GM19238 (cell line): ENCODE results near the gene SERPINA3.

ENCODE experiments used
- DNase-seq: peaks from one replicate; pipeline ENCODE4 v3.0.0; 2011; ENCODE audit warnings: low spot score; ENCODE audit not compliant: insufficient read length

The SERPINA3 gene

DNA sequence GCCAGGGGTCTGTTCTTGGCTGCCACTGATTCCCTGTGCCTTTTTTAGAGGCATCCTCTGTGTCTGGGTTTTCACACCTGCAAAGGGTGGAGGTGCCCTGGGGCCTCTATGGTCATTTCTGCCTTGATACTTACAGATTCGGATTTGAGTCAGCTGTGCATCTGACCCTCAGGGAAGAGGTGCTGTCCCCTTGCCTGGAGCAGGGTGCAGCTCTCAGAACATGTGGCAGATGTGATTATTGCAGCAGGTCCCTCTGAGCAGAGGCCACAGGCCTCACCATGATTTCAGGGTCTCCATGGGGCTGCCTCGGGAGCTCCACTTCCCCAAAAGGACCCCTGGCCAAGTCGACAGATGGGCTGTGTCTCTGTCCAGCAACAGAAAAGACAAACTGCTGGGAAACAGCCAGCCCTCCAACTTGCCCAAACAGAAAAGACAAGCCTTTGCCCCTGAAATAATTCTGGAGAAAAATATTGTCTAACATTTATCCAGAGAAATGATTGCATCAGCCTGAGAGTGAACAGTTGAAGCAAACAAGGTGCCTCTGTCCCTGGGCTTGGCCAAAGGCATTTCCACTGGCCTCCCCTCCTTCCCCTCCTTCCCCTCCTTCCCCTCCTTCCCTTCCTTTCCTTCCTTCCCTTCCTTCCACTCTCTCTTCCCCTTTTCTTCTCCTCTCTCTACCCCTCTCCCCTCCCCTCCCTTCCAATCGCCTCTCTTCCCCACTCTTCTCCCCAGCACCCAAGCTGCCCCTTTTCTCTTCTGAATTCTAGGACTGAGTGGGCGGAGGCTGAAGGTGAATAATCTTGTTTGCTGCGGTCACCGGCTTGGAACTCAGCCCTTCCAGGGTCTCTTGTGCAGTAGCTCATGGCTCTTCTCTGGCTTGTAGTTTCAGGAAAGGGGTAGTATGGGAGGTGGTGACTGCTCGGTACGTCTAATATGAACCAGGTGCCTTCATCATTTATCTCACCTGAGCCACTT, 676 bp downstream of the SERPINA3 start:
- DNase-seq, result no peak

DNA sequence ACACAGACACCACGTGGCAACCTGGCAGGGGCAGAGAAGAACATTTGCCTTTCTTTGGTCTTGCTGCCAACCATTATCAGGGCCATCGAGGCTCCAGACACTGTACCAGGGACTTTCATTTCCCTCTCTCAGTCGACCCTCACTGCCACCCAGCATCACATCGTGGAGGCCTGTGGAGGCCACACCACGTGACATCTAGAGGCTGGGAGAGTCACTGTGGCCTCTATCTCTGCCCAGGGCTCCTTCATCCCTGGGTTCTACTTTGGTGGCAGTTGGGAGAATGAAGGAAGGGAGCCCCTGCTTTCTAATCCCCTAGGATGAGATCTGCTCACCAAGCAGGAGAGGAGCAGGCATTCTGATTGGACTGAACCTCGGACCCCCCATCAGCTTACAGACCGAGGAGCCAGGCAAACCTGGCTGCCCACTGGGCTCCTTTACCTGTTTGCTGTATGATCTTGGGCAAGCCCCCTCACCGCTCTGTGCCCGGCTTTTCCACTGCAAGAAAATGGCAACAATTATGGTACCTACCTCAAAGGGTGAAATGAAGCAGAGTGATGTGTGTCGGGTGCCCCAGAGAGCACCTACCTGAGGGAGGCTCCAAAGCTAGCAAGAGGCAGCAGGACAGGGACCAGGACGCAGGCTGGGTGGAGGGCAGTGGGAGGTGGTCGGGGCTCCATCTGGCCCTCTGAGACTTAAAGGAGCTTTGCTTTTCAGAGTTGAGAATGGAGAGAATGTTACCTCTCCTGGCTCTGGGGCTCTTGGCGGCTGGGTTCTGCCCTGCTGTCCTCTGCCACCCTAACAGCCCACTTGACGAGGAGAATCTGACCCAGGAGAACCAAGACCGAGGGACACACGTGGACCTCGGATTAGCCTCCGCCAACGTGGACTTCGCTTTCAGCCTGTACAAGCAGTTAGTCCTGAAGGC, 1.8 kb downstream of the SERPINA3 start:
- DNase-seq, result no peak

DNA sequence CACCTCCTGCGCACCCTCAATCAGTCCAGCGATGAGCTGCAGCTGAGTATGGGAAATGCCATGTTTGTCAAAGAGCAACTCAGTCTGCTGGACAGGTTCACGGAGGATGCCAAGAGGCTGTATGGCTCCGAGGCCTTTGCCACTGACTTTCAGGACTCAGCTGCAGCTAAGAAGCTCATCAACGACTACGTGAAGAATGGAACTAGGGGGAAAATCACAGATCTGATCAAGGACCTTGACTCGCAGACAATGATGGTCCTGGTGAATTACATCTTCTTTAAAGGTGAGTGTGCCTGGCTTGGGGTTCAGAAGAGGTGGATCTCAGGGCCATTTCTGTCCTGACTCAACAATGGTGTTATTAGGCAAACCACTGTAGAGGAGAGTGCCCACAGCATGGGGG, 2.6 kb downstream of the SERPINA3 start:
- no peak for DNase-seq

- DNase-seq, result no peak
Measured at GRCh38 chr14:94615254-94615653, 3.1 kb downstream of the SERPINA3 start.

DNA sequence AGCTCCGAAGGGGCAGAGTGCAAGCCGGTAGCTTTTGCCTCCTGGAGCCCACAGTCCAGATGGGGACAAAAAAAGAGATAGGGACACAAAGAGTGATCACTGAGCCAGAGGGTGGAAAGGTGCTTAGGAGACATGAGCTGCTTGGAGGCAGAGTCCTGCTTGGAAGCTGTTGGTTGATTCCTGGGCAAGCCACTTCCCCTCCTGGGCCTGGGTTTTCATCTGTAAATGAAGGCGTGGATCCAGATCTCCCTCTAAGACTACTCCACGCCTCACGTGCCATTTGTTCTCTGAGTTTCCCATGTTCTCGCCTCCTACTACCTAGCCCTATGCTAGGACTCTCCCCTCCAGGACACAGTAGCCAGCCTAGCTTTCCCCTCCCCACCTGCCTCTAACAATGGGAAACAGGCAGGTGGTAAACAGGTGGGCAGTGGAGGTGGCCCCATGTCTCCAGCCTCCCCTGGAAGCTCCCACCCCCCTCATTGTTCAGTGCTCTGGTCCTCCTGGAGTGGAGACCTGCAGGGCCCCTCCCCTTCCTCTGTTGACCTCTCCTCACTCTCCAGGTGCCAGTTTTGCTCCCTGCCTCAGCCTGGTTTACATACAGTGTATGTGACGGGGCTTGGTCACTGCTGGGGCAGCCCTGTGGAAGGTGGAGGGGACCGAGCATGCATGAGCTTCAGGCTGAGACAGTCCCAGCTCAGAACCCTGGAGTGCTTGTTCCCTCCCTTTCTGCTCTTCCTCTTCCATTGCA, 3.8 kb downstream of the SERPINA3 start:
- DNase-seq, result no peak

DNA sequence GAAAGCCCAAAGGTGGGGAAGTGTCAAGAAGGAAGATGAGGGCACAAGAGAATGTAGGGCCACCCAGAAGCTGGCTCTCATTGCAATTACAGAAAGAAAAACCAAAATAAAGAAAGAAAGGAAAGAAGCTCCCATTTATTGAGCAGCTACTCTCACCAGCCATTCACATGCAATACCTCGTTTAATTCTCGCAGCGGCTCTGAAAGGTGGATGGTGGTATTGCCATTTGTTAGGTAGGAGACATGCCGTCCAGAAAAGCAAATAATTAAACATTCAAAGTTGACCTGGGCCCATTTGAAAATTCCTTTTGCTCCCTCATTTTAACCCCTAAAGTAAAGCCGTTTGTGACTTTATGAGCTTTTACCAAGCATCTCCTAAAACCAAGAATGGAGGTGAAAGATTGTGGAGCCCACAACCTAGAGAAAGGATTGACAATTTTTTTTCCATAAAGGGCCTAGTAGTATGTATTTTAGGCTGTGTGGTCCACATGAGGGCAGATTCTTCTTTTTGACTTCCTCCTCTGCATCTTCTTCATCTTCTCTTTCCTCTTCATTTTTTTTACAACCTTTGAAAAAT, 5.3 kb downstream of the SERPINA3 start:
- DNase-seq, result no peak

DNA sequence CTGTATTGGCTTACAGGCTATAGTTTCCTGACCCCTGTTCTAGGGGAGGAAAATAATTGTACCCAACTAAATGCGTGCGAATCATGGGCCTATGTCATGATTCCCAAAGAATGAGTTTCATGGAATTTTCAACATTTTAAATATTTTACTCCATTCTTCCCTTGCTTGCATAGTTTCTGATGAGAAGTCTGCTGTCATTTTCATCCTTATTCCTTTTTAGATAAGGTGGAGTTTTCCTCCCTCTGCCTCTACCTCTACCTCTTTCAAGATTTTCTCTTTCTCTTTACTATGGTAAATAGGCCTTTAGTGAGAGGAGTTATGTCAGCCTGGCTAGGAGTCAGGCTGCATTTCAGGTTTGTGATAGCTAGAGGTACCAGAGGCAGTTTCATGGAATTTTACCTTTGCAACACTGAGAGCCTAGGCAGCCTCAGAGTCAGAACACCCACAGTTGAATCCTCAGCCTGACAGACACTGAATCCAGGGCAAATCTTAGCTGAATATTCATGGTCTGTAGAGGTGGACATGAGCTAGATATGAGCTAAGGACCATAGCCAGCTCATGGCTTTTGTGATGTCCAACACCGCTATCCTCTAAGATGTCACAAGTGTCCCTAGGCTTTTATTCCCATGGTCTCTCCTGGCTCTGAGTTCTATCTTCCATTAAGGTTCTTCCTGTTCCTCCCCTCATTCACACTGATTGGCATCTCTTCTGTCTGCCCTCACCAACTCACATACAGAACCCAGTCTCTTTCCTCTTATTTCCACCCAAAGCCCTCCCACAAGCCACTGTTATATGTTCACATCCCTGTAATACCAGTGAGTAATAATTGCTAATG, 6.0 kb downstream of the SERPINA3 start:
- DNase-seq, result no peak

GRCh38 chr14:94619297-94619696, 7.1 kb downstream of the SERPINA3 start:
- no peak for DNase-seq

- no peak for DNase-seq
Measured at GRCh38 chr14:94620597-94620996, 8.4 kb downstream of the SERPINA3 start.

GRCh38 chr14:94621358-94622134, 9.4 kb downstream of the SERPINA3 start:
- DNase-seq, result no peak

GRCh38 chr14:94622653-94623421, 10.6 kb downstream of the SERPINA3 start:
- no peak for DNase-seq

DNA sequence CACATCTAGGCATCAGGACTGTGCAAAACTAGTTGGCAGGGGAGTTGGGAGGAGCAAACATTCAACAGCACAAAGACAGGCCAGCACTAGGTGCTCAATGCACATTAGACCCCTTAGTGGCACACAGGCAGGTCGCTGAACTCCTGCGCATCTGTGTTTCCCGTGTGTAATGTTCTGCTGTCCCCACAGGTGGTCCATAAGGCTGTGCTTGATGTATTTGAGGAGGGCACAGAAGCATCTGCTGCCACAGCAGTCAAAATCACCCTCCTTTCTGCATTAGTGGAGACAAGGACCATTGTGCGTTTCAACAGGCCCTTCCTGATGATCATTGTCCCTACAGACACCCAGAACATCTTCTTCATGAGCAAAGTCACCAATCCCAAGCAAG, 11.2 kb downstream of the SERPINA3 start:
- no peak for DNase-seq

GRCh38 chr14:94623856-94624499, 11.8 kb downstream of the SERPINA3 start:
- no peak for DNase-seq

GRCh38 chr14:94624537-94625352, 12.6 kb downstream of the SERPINA3 start:
- DNase-seq, result no peak

DNA sequence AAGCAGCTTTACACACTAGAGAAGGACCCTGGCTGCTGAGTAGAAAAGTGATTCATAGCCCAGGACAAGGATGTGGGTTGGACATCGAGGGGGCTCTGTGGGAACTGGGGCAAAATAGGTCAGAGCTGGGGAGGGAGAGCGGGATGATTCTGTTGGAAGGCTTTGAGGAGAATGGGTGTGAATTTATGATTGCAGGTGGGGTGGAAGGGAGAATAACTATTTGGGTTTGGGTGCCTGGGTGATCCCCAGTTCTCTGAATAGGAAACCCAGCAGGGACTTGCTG, 13.1 kb downstream of the SERPINA3 start:
- DNase-seq, result no peak

DNA sequence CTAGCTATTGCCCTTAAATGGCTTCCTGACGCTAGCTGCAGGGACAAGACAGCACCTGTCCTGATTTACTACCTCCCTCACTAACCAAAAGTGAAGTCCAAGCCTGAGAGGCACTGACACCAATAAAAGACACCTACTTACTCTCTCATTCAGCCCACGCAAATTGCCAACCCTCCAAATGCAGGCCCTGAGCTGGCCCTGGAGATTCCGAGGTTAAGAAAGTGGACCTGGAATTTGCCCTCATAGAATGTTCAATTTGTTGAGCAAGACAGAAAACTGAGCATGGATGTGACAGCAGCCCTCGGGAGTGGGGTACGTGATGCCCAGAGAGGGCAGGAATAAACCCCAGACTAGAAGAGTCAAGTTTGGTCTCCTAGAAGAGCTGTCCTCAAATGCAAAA, 16.4 kb downstream of the SERPINA3 start:
- DNase-seq, result no peak

- DNase-seq, result no peak
Measured at GRCh38 chr14:94630396-94630795, 18.2 kb downstream of the SERPINA3 start.

- DNase-seq, result no peak
Measured at GRCh38 chr14:94631050-94631449, 18.9 kb downstream of the SERPINA3 start.
